ENCODE data around the gene PIP5K1B.
"Not testable (repeated sequence)": the region's sequence is repeated elsewhere in the genome, so short reads cannot be mapped to it uniquely, and the experiment has no call there.

PIP5K1B gene

DNA sequence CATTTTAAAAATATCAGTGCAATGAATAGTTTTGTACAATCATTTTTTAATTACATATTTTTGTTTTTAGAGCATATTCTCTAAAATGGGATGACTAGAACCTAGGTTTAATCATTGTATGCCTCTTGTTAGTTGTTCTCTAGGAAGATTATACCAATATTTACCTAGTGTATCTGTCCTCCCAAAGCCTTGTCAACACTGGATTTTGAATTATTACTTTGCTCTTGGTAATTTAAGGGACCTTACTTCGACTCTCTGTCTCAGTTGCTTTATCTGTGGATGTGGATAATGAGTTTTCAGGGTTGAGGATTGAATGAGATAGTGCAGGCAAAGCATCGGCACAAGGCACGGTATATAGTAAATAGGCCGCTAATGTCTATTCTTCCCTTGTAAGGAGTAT is 10.9 kb upstream of the PIP5K1B start:
- Histone ChIP-seq H3K9ac (ENCODE audit: low read length) (no peak overlapping the region), H3K27ac (ENCODE audit: low read depth, low read length, poor library complexity, severe bottlenecking) (no peak overlapping the region), H3K9me2 (ENCODE audit: low read depth, low read length) (no peaks in the 10 kb centered on the region), H3K9me3 (ENCODE audit: low read length) (no peaks in the 10 kb centered on the region), H3F3A (ENCODE audit: insufficient read depth, low read length) (no peaks in the 10 kb centered on the region), H3K27me3 (ENCODE audit: insufficient read depth, low read length) (no peaks in the 10 kb centered on the region; the same call in 1 of the 2 replicates), H4K20me1 (ENCODE audit: insufficient read depth, low read length) (no peaks in the 10 kb centered on the region), H3K4me1 (ENCODE audit: insufficient read depth, low read length, severe bottlenecking) (no peaks in the 10 kb centered on the region), H3K79me2 (ENCODE audit: insufficient read depth, low read length) (no peaks in the 10 kb centered on the region), H3K4me2 (ENCODE audit: low read length) (no peak overlapping the region), H2AFZ (ENCODE audit: low read length) (no peak overlapping the region), H3K4me3 (ENCODE audit: low read depth, low read length, poor library complexity, severe bottlenecking) (no peak overlapping the region), H3K36me3 (ENCODE audit: insufficient read depth, low read length) (no peaks in the 10 kb centered on the region)
- TF ChIP-seq EZH2 (IDR thresholded peaks at IDR 0.05; ENCODE audit: borderline replicate concordance, low read length): no peak
- TF ChIP-seq, protein P1, sequence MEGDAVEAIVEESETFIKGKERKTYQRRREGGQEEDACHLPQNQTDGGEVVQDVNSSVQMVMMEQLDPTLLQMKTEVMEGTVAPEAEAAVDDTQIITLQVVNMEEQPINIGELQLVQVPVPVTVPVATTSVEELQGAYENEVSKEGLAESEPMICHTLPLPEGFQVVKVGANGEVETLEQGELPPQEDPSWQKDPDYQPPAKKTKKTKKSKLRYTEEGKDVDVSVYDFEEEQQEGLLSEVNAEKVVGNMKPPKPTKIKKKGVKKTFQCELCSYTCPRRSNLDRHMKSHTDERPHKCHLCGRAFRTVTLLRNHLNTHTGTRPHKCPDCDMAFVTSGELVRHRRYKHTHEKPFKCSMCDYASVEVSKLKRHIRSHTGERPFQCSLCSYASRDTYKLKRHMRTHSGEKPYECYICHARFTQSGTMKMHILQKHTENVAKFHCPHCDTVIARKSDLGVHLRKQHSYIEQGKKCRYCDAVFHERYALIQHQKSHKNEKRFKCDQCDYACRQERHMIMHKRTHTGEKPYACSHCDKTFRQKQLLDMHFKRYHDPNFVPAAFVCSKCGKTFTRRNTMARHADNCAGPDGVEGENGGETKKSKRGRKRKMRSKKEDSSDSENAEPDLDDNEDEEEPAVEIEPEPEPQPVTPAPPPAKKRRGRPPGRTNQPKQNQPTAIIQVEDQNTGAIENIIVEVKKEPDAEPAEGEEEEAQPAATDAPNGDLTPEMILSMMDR (IDR thresholded peaks at IDR 0.05; ENCODE audit: low read length): no peak

GRCh38 chr9:68697851-68698250 is 7.2 kb upstream of the PIP5K1B start:
- H3K9me2 ChIP-seq (ENCODE audit: low read depth, low read length): no peaks in the 10 kb centered on the region
- H3K27ac ChIP-seq (ENCODE audit: low read depth, low read length, poor library complexity, severe bottlenecking): no peak overlapping the region
- H3K27me3 ChIP-seq (ENCODE audit: insufficient read depth, low read length): no peaks in the 10 kb centered on the region; the same call in 1 of the 2 replicates
- no peaks in the 10 kb centered on the region for H3K4me1 ChIP-seq (ENCODE audit: insufficient read depth, low read length, severe bottlenecking)
- H3K9ac ChIP-seq (ENCODE audit: low read length): no peak overlapping the region
- no peak overlapping the region for H3K4me2 ChIP-seq (ENCODE audit: low read length)
- H2AFZ ChIP-seq (ENCODE audit: low read length): no peak overlapping the region
- H3K36me3 ChIP-seq (ENCODE audit: insufficient read depth, low read length): no peaks in the 10 kb centered on the region
- no peaks in the 10 kb centered on the region for H3F3A ChIP-seq (ENCODE audit: insufficient read depth, low read length)
- no peak for TF ChIP-seq EZH2 (IDR thresholded peaks at IDR 0.05; ENCODE audit: borderline replicate concordance, low read length)
- TF ChIP-seq, protein P1 (IDR thresholded peaks at IDR 0.05; ENCODE audit: low read length): no peak
- no peaks in the 10 kb centered on the region for H4K20me1 ChIP-seq (ENCODE audit: insufficient read depth, low read length)
- H3K79me2 ChIP-seq (ENCODE audit: insufficient read depth, low read length): no peaks in the 10 kb centered on the region
- H3K9me3 ChIP-seq (ENCODE audit: low read length): no peaks in the 10 kb centered on the region
- no peak overlapping the region for H3K4me3 ChIP-seq (ENCODE audit: low read depth, low read length, poor library complexity, severe bottlenecking)

GRCh38 chr9:68698943-68699509 is 6.0 kb upstream of the PIP5K1B start:
- Histone ChIP-seq H3K36me3 (ENCODE audit: insufficient read depth, low read length) (no peaks in the 10 kb centered on the region), H2AFZ (ENCODE audit: low read length) (no peak overlapping the region), H3K27me3 (ENCODE audit: insufficient read depth, low read length) (peaks cover 6% of the 10 kb centered on the region; the same call in 1 of the 2 replicates), H3K4me1 (ENCODE audit: insufficient read depth, low read length, severe bottlenecking) (peaks cover under 1% of the 10 kb centered on the region), H4K20me1 (ENCODE audit: insufficient read depth, low read length) (no peaks in the 10 kb centered on the region), H3K4me2 (ENCODE audit: low read length) (no peak overlapping the region), H3K79me2 (ENCODE audit: insufficient read depth, low read length) (no peaks in the 10 kb centered on the region), H3K27ac (ENCODE audit: low read depth, low read length, poor library complexity, severe bottlenecking) (no peak overlapping the region), H3K9ac (ENCODE audit: low read length) (no peak overlapping the region), H3K4me3 (ENCODE audit: low read depth, low read length, poor library complexity, severe bottlenecking) (no peak overlapping the region), H3K9me2 (ENCODE audit: low read depth, low read length) (no peaks in the 10 kb centered on the region), H3F3A (ENCODE audit: insufficient read depth, low read length) (no peaks in the 10 kb centered on the region), H3K9me3 (ENCODE audit: low read length) (no peaks in the 10 kb centered on the region)
- TF ChIP-seq, protein P1 (IDR thresholded peaks at IDR 0.05; ENCODE audit: low read length): no peak
- TF ChIP-seq EZH2 (IDR thresholded peaks at IDR 0.05; ENCODE audit: borderline replicate concordance, low read length): no peak

DNA sequence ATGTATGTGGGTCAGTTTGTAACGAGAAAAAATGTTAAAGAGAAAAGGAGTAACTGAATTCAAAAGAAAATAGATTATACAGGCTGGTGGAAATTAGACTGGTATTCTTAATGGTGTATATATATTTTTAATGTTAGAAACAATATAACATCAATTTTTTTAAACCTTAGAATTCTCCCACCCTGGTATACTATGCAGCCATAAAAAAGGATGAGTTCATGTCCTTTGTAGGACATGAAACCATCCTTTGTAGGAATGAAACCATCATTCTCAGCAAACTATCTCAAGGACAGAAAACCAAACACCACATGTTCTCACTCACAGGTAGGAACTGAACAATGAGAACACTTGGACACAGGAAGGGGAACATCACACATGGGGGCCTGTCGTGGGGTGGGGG is 5.4 kb upstream of the PIP5K1B start:
- not testable (repeated sequence) for H3K4me1 ChIP-seq (ENCODE audit: insufficient read depth, low read length, severe bottlenecking)

More for the DNA sequence above, 5.4 kb upstream of the PIP5K1B start:
- H3F3A ChIP-seq (ENCODE audit: insufficient read depth, low read length); H3K4me3 ChIP-seq (ENCODE audit: low read depth, low read length, poor library complexity, severe bottlenecking); H2AFZ ChIP-seq (ENCODE audit: low read length); H3K9me2 ChIP-seq (ENCODE audit: low read depth, low read length); H3K36me3 ChIP-seq (ENCODE audit: insufficient read depth, low read length); H3K27me3 ChIP-seq (ENCODE audit: insufficient read depth, low read length); H3K4me2 ChIP-seq (ENCODE audit: low read length); H3K9me3 ChIP-seq (ENCODE audit: low read length); H3K79me2 ChIP-seq (ENCODE audit: insufficient read depth, low read length); H3K27ac ChIP-seq (ENCODE audit: low read depth, low read length, poor library complexity, severe bottlenecking); H4K20me1 ChIP-seq (ENCODE audit: insufficient read depth, low read length); H3K9ac ChIP-seq (ENCODE audit: low read length): not testable (repeated sequence)
